HepG2 (cell line): Measurements from ENCODE around the gene MTG1.

Source experiments
- BRF2 ChIP-seq: sonication (generic); formaldehyde crosslinking; IDR thresholded peaks from 2 replicates; pipeline ENCODE4 v1.8.1; 2022; ENCODE audit warnings: mild to moderate bottlenecking, missing genetic modification reagents
- CTCF ChIP-seq: sonication (generic); formaldehyde crosslinking; IDR thresholded peaks from 2 replicates; pipeline ENCODE4 v1.5.0; 2020; ENCODE audit warnings: mild to moderate bottlenecking, missing genetic modification reagents, moderate library complexity
- MAFF ChIP-seq: IDR thresholded peaks from 2 replicates; pipeline ENCODE4 v1.6.1; 2011; ENCODE audit warnings: low read depth, low read length, improper control_type of control experiment
- MED13 ChIP-seq: sonication (generic); formaldehyde crosslinking; IDR thresholded peaks from 2 replicates; pipeline ENCODE4 v1.5.0; 2020; ENCODE audit warnings: missing genetic modification reagents
- PBX3 ChIP-seq: sonication (generic); formaldehyde crosslinking; IDR thresholded peaks from 2 replicates; pipeline ENCODE4 v1.8.1; 2023; ENCODE audit warnings: missing genetic modification reagents, inconsistent platforms, borderline replicate concordance
- TCF12 ChIP-seq, 2 experiments: fragments of 450-650 bp in 1 of 2; sonication (generic) in 1 of 2; formaldehyde crosslinking in 1 of 2; IDR thresholded peaks; 2 replicates each; pipeline versions ENCODE4 v1.6.1 to v1.8.0; 2017 to 2022; ENCODE audit warnings: antibody characterized with exemption in 1 of 2, mild to moderate bottlenecking in 1 of 2, missing genetic modification reagents in 1 of 2, moderate library complexity in 1 of 2
- THAP7 ChIP-seq: sonication (generic); formaldehyde crosslinking; IDR thresholded peaks from 2 replicates; pipeline ENCODE4 v1.8.1; 2023; ENCODE audit warnings: mild to moderate bottlenecking, missing genetic modification reagents
- ZNF234 ChIP-seq: sonication (generic); formaldehyde crosslinking; conservative IDR thresholded peaks from 2 replicates; pipeline ENCODE4 v1.5.1; 2020; ENCODE audit warnings: mild to moderate bottlenecking, missing genetic modification reagents

GRCh38 chr10:133350283-133350949 lies 43.5 kb upstream of the MTG1 start:
- TF ChIP-seq CTCF (no peak), MED13 (no peak), ZNF234 (CRISPR knock-in tag) (no peak), MAFF (no peak), BRF2 (CRISPR knock-in tag) (no peak), THAP7 (CRISPR knock-in tag) (no peak), TCF12 (IDR thresholded peaks at IDR 0.05) (no peak), TCF12 (CRISPR knock-in tag; IDR thresholded peaks at IDR 0.05) (no peak), PBX3 (CRISPR knock-in tag) (no peak)
